PC-3 (cell line): ENCODE results near the gene MFNG. TPM values are rescaled to one million over a fixed set of nuclear protein-coding genes. Genes with fewer than 3 reads are reported as not detected.
"Not testable (repeated sequence)": the region's sequence is repeated elsewhere in the genome, so short reads cannot be mapped to it uniquely, and the experiment has no call there.

Experiments
- ATAC-seq: fragments of 200-7000 bp; cut with Tn5 transposase; 2 replicates; pipeline ENCODE4 v1.9.1; 2020; ENCODE audit warnings: mild to moderate bottlenecking, moderate library complexity
- BruUV-seq: library from RNA; stranded (reverse); fragments of 400-500 nt; replicated peaks from 2 replicates; lab custom pipeline; 2021; lab: Mats Ljungman, UMichigan
- CTCF ChIA-PET: fragments of 300-600 bp; sonication (Branson Sonifier 250); formaldehyde crosslinking; loops from one replicate; lab custom pipeline; 2022; ENCODE audit warnings: antibody characterized with exemption; lab: Charles Lee
- POLR2A ChIA-PET: fragments of 300-600 bp; sonication (Branson Sonifier 250); formaldehyde crosslinking; loops from one replicate; lab custom pipeline; 2022; ENCODE audit warnings: antibody characterized with exemption; ENCODE audit not compliant: unreplicated experiment; lab: Charles Lee
- DNase-seq: peaks from one replicate; pipeline ENCODE4 v3.0.0-alpha.2; 2015
- H2AFZ ChIP-seq: fragments of 300-600 bp; sonication (generic); 2 replicates; pipeline ENCODE4 v1.6.0; 2016; ENCODE audit warnings: antibody characterized with exemption, low read length
- H3F3A ChIP-seq: fragments of 300-600 bp; sonication (generic); one replicate; pipeline ENCODE4 v1.6.0; 2017; ENCODE audit warnings: antibody characterized with exemption, low read length, control low read depth, mild to moderate bottlenecking; ENCODE audit not compliant: unreplicated experiment
- H3K27ac ChIP-seq: fragments of 300-600 bp; sonication (generic); 2 replicates; pipeline ENCODE4 v1.5.1; 2016; ENCODE audit warnings: mild to moderate bottlenecking, low read length
- H3K27me3 ChIP-seq: fragments of 300-600 bp; sonication (generic); 2 replicates; pipeline ENCODE4 v1.6.1; 2016; ENCODE audit warnings: low read length, mixed read lengths
- H3K36me3 ChIP-seq: fragments of 300-600 bp; sonication (generic); 2 replicates; pipeline ENCODE4 v1.6.1; 2016; ENCODE audit warnings: low read depth, mixed run types, low read length, mixed read lengths
- H3K4me1 ChIP-seq: fragments of 300-600 bp; sonication (generic); 2 replicates; pipeline ENCODE4 v1.5.1; 2016; ENCODE audit warnings: low read length; ENCODE audit not compliant: insufficient read depth
- H3K4me2 ChIP-seq: fragments of 300-600 bp; sonication (generic); 2 replicates; pipeline ENCODE4 v1.6.0; 2016; ENCODE audit warnings: low read length
- H3K4me3 ChIP-seq: fragments of 300-600 bp; sonication (generic); 2 replicates; pipeline ENCODE4 v1.5.1; 2016; ENCODE audit warnings: mild to moderate bottlenecking, low read length, mixed read lengths
- H3K79me2 ChIP-seq: fragments of 300-600 bp; sonication (generic); 2 replicates; pipeline ENCODE4 v1.6.1; 2017; ENCODE audit warnings: low read length, mixed read lengths
- H3K9ac ChIP-seq: fragments of 300-600 bp; sonication (generic); 2 replicates; pipeline ENCODE4 v1.6.0; 2016; ENCODE audit warnings: mild to moderate bottlenecking, low read length
- H3K9me2 ChIP-seq: fragments of 300-600 bp; sonication (generic); replicated peaks from 2 replicates; pipeline ENCODE4 v1.6.1; 2016; ENCODE audit warnings: mixed run types, low read length, mixed read lengths
- H3K9me3 ChIP-seq: fragments of 300-600 bp; sonication (generic); 2 replicates; pipeline ENCODE4 v1.6.1; 2016; ENCODE audit warnings: low read length, mixed read lengths
- H4K20me1 ChIP-seq: fragments of 300-600 bp; sonication (generic); 2 replicates; pipeline ENCODE4 v1.6.1; 2016; ENCODE audit warnings: low read length, mixed read lengths
- CTCF ChIP-seq: fragments of 300-600 bp; sonication (generic); conservative IDR thresholded peaks from 2 replicates; pipeline ENCODE4 v1.5.1; 2017; ENCODE audit warnings: antibody characterized with exemption, low read depth, mild to moderate bottlenecking, low read length
- EZH2 ChIP-seq: fragments of 300-600 bp; sonication (generic); IDR thresholded peaks from one replicate; pipeline ENCODE4 v1.6.1; 2017; ENCODE audit warnings: antibody characterized with exemption, mild to moderate bottlenecking, low read length; ENCODE audit not compliant: unreplicated experiment
- EZH2phosphoT487 ChIP-seq: fragments of 300-600 bp; sonication (generic); IDR thresholded peaks from 2 replicates; pipeline ENCODE4 v1.6.1; 2018; ENCODE audit warnings: mild to moderate bottlenecking, antibody characterized with exemption, low read length, borderline replicate concordance
- intact Hi-C: fragments of 100-400 bp; cut with micrococcal nuclease; formaldehyde crosslinking; loops from 2 replicates; pipeline ENCODE4 v1.9.0; 2023
- total RNA-seq: library from RNA; depleted of rRNA; stranded (reverse); fragments of >200 nt; gene quantifications from 2 replicates; pipeline ENCODE4 v1.2.3, GENCODE V29; 2014

Gene MFNG
- total RNA-seq, 1 experiment from 2014 or later: 1.7 TPM

- ATAC-seq (no peak), DNase-seq (no peak)
- ChIA-PET CTCF (no interaction called here), POLR2A (no interaction called here)
- BruUV-seq: no TSS peak
- no peak overlapping the region for H2AFZ ChIP-seq
- no peaks in the 10 kb centered on the region for H3K27me3 ChIP-seq
- no peaks in the 10 kb centered on the region for H3K36me3 ChIP-seq
- no peak overlapping the region for H3K4me3 ChIP-seq
- H3K4me2 ChIP-seq: no peak overlapping the region
- no peaks in the 10 kb centered on the region for H3K9me2 ChIP-seq
- TF ChIP-seq EZH2 (no peak), EZH2phosphoT487 (no peak), CTCF (no peak)
- no peaks in the 10 kb centered on the region for H3K4me1 ChIP-seq
- H3K79me2 ChIP-seq: no peaks in the 10 kb centered on the region
- H3K27ac ChIP-seq: no peak overlapping the region
- H3K9me3 ChIP-seq: no peaks in the 10 kb centered on the region
- intact Hi-C loops: no loop called here
- no peak overlapping the region for H3K9ac ChIP-seq
- H3F3A ChIP-seq: no peaks in the 10 kb centered on the region
- H4K20me1 ChIP-seq: no peaks in the 10 kb centered on the region
These were observed 16.1 kb downstream of the MFNG start for GRCh38 chr22:37470087-37470445.

- no peak overlapping the region for H3K9ac ChIP-seq
- H3K4me2 ChIP-seq: no peak overlapping the region
- H3K4me1 ChIP-seq: no peaks in the 10 kb centered on the region
- TF ChIP-seq EZH2phosphoT487 (no peak), CTCF (no peak), EZH2 (no peak)
- no peak overlapping the region for H3K4me3 ChIP-seq
- intact Hi-C loops: no loop called here
- no TSS peak for BruUV-seq
- H4K20me1 ChIP-seq: no peaks in the 10 kb centered on the region
- H3K27me3 ChIP-seq: no peaks in the 10 kb centered on the region
- H3K27ac ChIP-seq: no peak overlapping the region
- no peaks in the 10 kb centered on the region for H3K79me2 ChIP-seq
- H3K9me2 ChIP-seq: no peaks in the 10 kb centered on the region
- no peaks in the 10 kb centered on the region for H3K9me3 ChIP-seq
- H2AFZ ChIP-seq: no peak overlapping the region
- ATAC-seq: no peak
- POLR2A ChIA-PET: no interaction called here
- no peak for DNase-seq
- CTCF ChIA-PET: no interaction called here
- no peaks in the 10 kb centered on the region for H3K36me3 ChIP-seq
- H3F3A ChIP-seq: no peaks in the 10 kb centered on the region
These were observed 16.6 kb downstream of the MFNG start for GRCh38 chr22:37469416-37470086.

- DNase-seq, BruUV-seq, intact Hi-C loops, ATAC-seq, H3K27me3 ChIP-seq, H3K9ac ChIP-seq, H3K79me2 ChIP-seq, H3K36me3 ChIP-seq, H2AFZ ChIP-seq, H3K9me3 ChIP-seq, H3K4me2 ChIP-seq, H3F3A ChIP-seq, CTCF ChIA-PET, H3K4me3 ChIP-seq, H4K20me1 ChIP-seq, H3K27ac ChIP-seq, POLR2A ChIA-PET, H3K4me1 ChIP-seq, H3K9me2 ChIP-seq: not testable (repeated sequence)
These were observed 17.9 kb downstream of the MFNG start for GRCh38 chr22:37468201-37468695.
